T-helper 22 cell (primary cell): Measurements from ENCODE around the gene PCBP2.
"Not testable (repeated sequence)": the region's sequence is repeated elsewhere in the genome, so short reads cannot be mapped to it uniquely, and the experiment has no call there.

ENCODE experiments used
- DNase-seq: peaks from one replicate; pipeline ENCODE4 v3.0.0-alpha.2; 2020; ENCODE audit warnings: low read depth

PCBP2 gene

GRCh38 chr12:53441040-53441833, 10.7 kb upstream of the PCBP2 start, which contains the start of gene PRR13:
TSS of gene PRR13 (plus strand) at chr12:53441734. CDS start at chr12:53442715, 981 bp downstream.
- DNase-seq, result peak; percentile 98

DNA sequence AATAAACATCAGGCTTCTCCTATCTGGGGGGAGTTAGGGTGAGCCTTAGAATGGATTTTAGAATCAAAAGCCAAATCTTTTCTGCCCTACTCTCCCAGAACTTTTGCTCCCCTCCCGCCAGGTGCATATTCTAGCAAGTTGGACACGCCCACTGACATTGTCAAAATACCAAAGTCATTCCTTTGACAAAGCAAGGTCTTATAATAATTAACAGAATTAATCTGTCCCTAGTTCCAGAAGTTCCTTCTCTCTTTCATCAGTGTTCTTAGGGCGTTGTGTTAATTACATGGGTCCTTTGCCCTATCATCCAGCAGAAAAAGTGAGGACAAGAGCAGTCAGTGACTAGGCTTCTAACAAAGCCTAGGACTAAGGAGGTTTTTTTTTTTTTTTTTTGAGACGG, 7.9 kb upstream of the PCBP2 start:
- DNase-seq, result no peak

DNA sequence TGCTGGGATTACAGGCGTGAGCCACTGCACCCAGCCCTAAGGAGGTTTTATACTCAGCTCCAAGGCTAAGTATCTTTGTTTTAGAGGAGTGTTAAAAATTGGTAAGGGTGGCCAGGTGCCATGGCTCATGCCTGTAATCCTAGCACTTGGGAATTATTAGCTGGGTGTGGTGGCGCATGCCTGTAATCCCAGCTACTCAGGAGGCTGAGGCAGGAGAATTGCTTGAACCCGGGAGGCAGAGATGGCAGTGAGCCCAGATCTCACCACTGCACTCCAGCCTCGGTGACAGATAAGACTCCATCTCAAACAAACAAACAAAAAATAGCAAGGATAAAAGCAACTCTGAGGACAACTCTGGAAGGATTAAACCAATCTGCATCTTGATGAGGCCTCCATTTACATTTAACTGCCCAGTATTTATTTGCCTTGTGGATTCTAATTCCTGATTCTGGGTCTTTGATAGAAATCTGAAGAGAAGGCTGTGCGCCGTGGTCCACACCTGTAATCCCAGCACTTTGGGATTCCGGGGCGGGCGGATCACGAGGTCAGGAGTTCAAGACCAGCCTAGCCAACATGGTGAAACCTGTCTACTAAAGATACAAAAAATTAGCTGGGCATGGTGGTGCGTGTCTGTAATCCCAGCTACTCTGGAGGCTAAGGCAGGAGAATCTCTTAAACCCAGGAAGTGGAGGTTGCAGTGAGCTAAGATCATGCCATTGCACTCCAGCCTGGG, 7.1 kb upstream of the PCBP2 start:
- DNase-seq, result not testable (repeated sequence)

DNA sequence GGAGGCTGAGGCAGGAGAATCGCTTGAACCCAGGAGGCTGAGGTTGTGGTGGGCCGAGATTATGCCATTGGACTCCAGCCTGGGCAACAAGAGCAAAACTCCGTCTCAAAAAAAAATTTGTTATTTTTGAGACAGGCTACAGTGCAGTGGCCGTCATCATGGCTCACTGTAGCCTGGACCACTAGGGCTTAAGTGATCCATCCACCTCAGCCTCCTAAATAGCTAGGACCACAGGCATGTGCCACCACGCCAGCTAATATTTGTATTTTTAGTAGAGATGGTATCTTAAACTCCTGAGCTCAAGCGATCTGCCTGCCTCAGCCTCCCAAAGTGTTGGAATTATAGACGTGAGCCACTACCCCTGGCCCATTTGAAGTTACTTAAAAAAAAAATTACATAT, 966 bp upstream of the PCBP2 start:
- no peak for DNase-seq

- DNase-seq, result peak; percentile 68
Observed at GRCh38 chr12:53452159-53453077, 516 bp downstream of the PCBP2 start.

DNA sequence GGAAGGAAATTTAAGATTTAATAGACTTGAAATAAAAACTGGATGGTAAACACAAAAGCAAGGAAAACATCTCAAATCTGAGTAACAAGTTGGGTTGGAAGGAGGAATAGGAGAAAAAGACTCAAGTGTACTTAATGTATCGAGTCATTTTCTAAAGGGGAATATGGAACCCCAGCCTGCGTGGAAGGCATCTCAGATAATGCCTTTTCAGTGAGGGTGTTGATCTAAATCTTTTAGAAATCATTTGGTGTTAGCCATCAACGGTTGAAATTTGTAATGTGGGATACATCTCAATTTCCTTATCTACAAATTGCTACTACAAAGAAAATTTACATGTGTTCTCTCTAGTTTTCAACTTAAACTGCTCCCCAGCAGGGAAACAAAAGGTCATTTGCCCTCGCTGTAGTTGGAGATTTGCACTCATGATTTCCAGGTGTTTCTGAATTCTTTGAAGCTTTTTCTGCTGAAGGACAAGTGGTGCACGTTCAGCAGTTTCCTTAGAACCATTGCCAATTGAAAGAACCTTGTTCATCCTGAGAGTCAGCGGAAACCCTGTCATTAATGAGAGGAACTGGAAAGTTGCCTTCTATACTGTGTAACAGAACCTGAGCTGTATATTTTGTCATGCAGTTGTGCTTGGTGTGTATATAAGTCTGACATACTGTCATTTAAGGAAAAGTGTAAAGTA, 2.2 kb downstream of the PCBP2 start:
- no peak for DNase-seq

DNA sequence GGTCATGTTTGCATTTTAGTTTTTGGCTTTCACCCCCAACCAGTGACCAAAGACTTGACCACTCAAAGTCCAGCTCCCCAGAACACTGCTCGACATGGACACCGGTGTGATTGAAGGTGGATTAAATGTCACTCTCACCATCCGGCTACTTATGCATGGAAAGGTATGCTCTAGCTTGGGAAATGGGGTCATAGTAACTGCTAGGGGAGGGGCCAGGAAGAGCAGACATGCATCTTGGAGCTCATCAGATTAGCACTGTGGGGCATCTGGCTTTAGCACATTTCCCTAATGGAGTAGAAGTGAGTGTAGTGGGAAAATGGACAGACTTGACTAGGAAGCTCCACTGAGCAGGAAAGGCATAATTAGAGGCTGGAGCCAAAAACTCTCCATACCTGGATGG, 2.8 kb downstream of the PCBP2 start:
- DNase-seq, result no peak

GRCh38 chr12:53456654-53457366, 4.9 kb downstream of the PCBP2 start:
- DNase-seq, result no peak

DNA sequence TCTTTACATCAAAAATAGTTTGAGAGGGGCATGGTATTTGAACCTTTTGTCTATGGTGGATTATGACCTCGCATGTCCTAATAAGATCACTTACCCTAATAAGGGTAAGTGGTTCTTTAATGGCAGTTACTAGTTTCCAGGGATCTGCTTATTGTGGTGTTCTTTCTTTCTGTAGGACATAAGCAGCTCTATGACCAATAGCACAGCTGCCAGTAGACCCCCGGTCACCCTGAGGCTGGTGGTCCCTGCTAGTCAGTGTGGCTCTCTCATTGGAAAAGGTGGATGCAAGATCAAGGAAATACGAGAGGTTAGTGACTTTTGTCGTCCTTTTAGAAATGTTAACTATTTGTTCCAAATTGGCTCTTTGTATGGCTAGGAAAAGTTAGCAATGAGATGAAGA, 7.2 kb downstream of the PCBP2 start:
- no peak for DNase-seq

GRCh38 chr12:53461059-53461458, 9.2 kb downstream of the PCBP2 start:
- no peak for DNase-seq

DNA sequence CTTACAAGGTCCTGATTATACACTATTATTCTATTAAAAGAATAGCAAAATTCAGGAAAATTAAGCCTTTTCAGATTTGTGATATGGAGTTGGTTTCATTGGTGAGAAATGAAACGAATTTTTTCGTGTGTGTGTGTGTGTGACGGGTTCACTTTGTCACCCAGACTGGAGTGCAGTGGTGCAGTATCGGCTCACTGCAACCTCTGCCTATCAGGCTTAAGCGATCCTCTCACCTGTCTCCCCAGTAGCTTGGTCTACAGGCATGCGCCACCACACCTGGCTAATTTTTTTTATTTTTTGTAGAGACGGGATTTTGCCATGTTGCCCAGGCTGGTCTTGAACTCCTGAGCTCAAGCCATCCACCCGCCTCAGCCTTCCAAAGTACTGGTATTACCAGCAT, 9.7 kb downstream of the PCBP2 start:
- DNase-seq, result no peak

- no peak for DNase-seq
Observed at GRCh38 chr12:53462935-53463334, 11.0 kb downstream of the PCBP2 start.

- DNase-seq, result no peak
Observed at GRCh38 chr12:53463802-53464560, 12.1 kb downstream of the PCBP2 start.

- DNase-seq, result no peak
Observed at GRCh38 chr12:53464685-53465418, 12.9 kb downstream of the PCBP2 start.

DNA sequence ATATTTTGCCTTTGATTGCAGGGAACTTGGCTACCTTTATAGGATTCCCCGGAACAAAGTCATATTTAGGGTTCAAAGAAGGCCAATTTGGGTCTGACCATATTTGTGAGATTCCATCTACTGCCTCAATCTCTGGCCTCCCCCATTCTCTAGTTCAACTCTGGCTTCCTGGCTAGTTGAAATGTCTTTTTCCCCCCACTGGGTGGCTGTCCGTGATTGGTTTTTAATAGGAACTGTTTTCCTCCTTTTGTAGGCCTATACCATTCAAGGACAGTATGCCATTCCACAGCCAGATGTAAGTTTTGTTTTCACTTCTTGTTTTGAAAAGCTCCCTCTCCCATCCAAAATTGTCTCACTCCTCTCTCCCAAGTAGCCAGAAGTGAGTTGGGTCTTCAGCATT, 13.8 kb downstream of the PCBP2 start:
- DNase-seq, result no peak

GRCh38 chr12:53466640-53467039, 14.7 kb downstream of the PCBP2 start:
- no peak for DNase-seq

DNA sequence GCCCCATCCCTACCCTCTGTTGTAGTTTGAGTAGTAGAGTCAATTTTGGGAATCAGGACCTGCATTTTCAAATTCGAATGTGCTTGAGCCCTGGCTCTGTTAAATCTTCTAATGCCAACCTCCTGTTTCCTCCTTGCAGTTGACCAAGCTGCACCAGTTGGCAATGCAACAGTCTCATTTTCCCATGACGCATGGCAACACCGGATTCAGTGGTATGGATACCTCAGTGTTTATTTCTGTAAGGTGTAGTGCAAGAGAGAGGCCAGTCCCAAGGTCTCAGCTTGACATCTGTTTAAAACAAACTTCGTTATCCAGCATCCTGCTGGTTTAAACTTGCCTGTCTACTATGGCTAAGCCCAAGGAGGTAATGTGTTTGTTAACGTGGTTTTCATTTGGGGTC, 15.2 kb downstream of the PCBP2 start:
- no peak for DNase-seq

DNA sequence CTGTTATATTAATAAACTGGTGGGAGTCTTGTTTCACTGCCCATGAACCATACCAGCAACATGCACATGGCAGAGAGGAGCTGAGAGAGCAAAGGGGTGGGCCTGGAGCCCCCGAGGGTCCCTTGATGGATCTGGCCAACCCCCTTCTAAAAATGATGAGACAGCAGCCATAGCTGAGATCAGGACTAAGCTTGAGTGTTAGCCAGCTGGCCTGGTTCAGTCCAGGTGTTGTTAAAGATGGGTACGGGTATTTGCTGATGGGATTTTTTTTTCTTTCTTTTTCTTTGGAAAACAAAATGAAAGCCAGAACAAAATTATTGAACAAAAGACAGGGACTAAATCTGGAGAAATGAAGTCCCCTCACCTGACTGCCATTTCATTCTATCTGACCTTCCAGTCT, 16.0 kb downstream of the PCBP2 start:
- DNase-seq, result no peak

DNA sequence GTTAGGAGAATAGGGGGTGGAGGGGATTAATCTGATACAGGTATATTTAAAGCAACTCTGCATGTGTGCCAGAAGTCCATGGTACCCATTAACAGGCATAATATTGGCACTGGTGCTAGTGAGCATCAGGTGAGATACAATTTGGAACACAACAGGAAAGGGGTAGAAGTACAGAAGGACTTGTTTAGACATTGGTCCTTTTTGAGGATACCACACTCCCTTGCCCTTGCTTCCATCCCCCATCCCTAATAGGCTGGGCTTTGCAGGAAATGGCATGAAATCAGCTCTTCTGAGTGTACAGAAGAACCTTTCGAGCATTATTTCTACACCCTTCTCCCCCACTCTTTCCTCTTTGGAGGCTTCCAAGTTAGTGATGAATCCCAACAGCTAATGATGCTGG, 16.4 kb downstream of the PCBP2 start:
- no peak for DNase-seq
